Neutrophil (primary cell): ENCODE data around the gene SETBP1.
A peak's percentile ranks its signal among the peaks of the same experiment; 100 is the strongest.

Experiments used
- H3K27ac ChIP-seq: fragments of 200-600 bp; sonication (generic); 2 replicates; pipeline ENCODE4 v1.5.1; 2016; ENCODE audit warnings: mild to moderate bottlenecking, moderate library complexity
- H3K27me3 ChIP-seq: fragments of 200-600 bp; sonication (generic); 2 replicates; pipeline ENCODE4 v1.6.0; 2016; ENCODE audit warnings: mild to moderate bottlenecking
- H3K36me3 ChIP-seq: fragments of 200-600 bp; sonication (generic); 2 replicates; pipeline ENCODE4 v1.5.1; 2017
- H3K4me1 ChIP-seq, 2 experiments: fragments of 200-600 bp in 1 of 2; sonication (generic) in 1 of 2; 1 replicate in 1 of 2; 2 replicates in 1 of 2; pipeline versions ENCODE4 v1.5.1 to v1.6.1; 2013 to 2016; ENCODE audit warnings: low read depth in 1 of 2, low read length in 1 of 2, mild to moderate bottlenecking in 1 of 2, moderate library complexity in 1 of 2; ENCODE audit not compliant: control insufficient read depth in 1 of 2, insufficient read depth in 1 of 2
- H3K4me3 ChIP-seq, 2 experiments: fragments of 200-600 bp in 1 of 2; sonication (generic) in 1 of 2; 1 replicate in 1 of 2; 2 replicates in 1 of 2; pipeline ENCODE4 v1.5.1; 2013 to 2016; ENCODE audit warnings: low read depth in 1 of 2, low read length in 1 of 2, mild to moderate bottlenecking in 1 of 2, moderate library complexity in 1 of 2
- H3K9me3 ChIP-seq: fragments of 200-600 bp; sonication (generic); 2 replicates; pipeline ENCODE4 v1.5.1; 2016
- CTCF ChIP-seq: fragments of 200-600 bp; sonication (generic); IDR thresholded peaks from 2 replicates; pipeline ENCODE4 v1.5.1; 2016; ENCODE audit warnings: antibody characterized with exemption

Gene SETBP1

GRCh38 chr18:44893045-44893706, 212.5 kb downstream of the SETBP1 start:
- no peaks in the 10 kb centered on the region for H3K4me1 ChIP-seq
- no peaks in the 10 kb centered on the region for H3K27me3 ChIP-seq
- no peak overlapping the region for H3K4me3 ChIP-seq
- H3K9me3 ChIP-seq = no peaks in the 10 kb centered on the region
- no peaks in the 10 kb centered on the region for H3K36me3 ChIP-seq
- no peak overlapping the region for H3K27ac ChIP-seq
- no peak for TF ChIP-seq CTCF

- TF ChIP-seq CTCF = no peak
Observed at GRCh38 chr18:44893966-44894365, 213.3 kb downstream of the SETBP1 start.

GRCh38 chr18:44895176-44895798, 214.6 kb downstream of the SETBP1 start:
- no peak overlapping the region for H3K27ac ChIP-seq
- TF ChIP-seq CTCF = peak; percentile 42
- H3K36me3 ChIP-seq = no peaks in the 10 kb centered on the region
- H3K9me3 ChIP-seq = no peaks in the 10 kb centered on the region
- H3K4me3 ChIP-seq = no peak overlapping the region
- no peaks in the 10 kb centered on the region for H3K4me1 ChIP-seq
- no peaks in the 10 kb centered on the region for H3K27me3 ChIP-seq

More at GRCh38 chr18:44893966-44894365, 213.3 kb downstream of the SETBP1 start:
- H3K36me3 ChIP-seq = no peaks in the 10 kb centered on the region
- H3K4me3 ChIP-seq = no peak overlapping the region
- no peaks in the 10 kb centered on the region for H3K4me1 ChIP-seq
- H3K9me3 ChIP-seq = no peaks in the 10 kb centered on the region
- H3K27me3 ChIP-seq = no peaks in the 10 kb centered on the region
- no peak overlapping the region for H3K27ac ChIP-seq

- Histone ChIP-seq H3K36me3 (no peaks in the 10 kb centered on the region), H3K9me3 (no peaks in the 10 kb centered on the region), H3K4me3 (no peak overlapping the region), H3K27me3 (no peaks in the 10 kb centered on the region), H3K27ac (no peak overlapping the region), H3K4me1 (peaks cover 0 to 7% of the 10 kb centered on the region in 2 experiments)
- no peak for TF ChIP-seq CTCF
Observed at GRCh38 chr18:44896846-44897245, 216.2 kb downstream of the SETBP1 start.

- no peaks in the 10 kb centered on the region for H3K27me3 ChIP-seq
- no peaks in the 10 kb centered on the region for H3K9me3 ChIP-seq
- H3K4me1 ChIP-seq = peaks cover 0 to 7% of the 10 kb centered on the region in 2 experiments
- no peak overlapping the region for H3K4me3 ChIP-seq
- no peak overlapping the region for H3K27ac ChIP-seq
- no peak for TF ChIP-seq CTCF
- H3K36me3 ChIP-seq = no peaks in the 10 kb centered on the region
Observed at GRCh38 chr18:44897411-44897810, 216.7 kb downstream of the SETBP1 start.
